GM12865 (cell line): ENCODE data around the gene FRAS1.
"Not testable (repeated sequence)": the region's sequence is repeated elsewhere in the genome, so short reads cannot be mapped to it uniquely, and the experiment has no call there.

Experiments
- DNase-seq: peaks from one replicate; pipeline ENCODE4 v3.0.0; 2010; ENCODE audit warnings: low read depth
- H3K4me3 ChIP-seq: 2 replicates; pipeline ENCODE4 v1.5.1; 2011; ENCODE audit warnings: mild to moderate bottlenecking, low read depth, low read length, control low read depth
- CTCF ChIP-seq: IDR thresholded peaks from 2 replicates; pipeline ENCODE4 v1.5.1; 2011; ENCODE audit warnings: low read length, control low read depth, low read depth, inconsistent platforms; ENCODE audit not compliant: insufficient read depth; ENCODE audit errors: missing control alignments

Gene FRAS1

GRCh38 chr4:78323439-78323838, 266.3 kb downstream of the FRAS1 start:
- H3K4me3 ChIP-seq, result no peak overlapping the region
- no peak for DNase-seq
- TF ChIP-seq CTCF, result no peak

DNA sequence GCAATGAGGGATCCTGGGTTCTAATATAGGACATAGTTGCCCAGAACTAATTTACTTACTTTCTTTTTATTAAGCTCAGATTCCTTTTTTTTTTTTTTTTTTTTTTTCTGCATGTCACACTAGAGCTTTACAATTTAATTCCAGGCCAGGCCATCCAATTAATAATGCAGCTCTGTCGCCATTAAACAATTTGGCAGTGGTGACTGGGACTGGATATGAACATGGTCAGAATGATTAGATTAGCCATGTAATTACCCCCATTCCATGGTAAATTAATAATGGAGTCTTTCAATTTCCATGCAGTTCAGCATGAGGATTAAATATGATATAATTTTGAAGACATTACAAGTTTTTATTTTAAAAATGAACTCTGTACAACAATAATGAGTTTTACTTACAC, 267.5 kb downstream of the FRAS1 start:
- no peak for TF ChIP-seq CTCF
- no peak overlapping the region for H3K4me3 ChIP-seq

GRCh38 chr4:78325271-78326157, 268.4 kb downstream of the FRAS1 start:
- no peak for DNase-seq
- TF ChIP-seq CTCF, result no peak
- no peak overlapping the region for H3K4me3 ChIP-seq

More for the DNA sequence above, 267.5 kb downstream of the FRAS1 start:
- no peak for DNase-seq

- H3K4me3 ChIP-seq, DNase-seq: not testable (repeated sequence)
Observed at GRCh38 chr4:78328591-78328990, 271.5 kb downstream of the FRAS1 start.

DNA sequence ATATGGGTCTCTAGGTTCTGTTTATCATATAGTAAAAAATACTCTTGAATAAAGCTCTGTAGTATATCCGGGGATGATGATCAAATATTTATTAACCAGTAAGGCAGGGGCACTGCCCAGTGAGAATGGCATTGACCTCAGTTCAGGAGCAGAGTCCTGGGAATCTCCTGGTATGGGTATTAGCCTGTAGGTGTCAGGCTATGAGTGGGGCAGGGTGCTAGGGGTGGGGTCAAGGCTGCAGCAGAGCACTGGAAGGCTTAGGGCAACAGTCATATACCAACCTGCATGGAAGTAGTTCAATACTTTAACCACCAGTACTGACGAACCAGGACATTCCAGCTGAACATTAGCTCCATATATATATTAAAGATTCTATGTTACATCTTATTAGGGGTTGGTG, 274.1 kb downstream of the FRAS1 start:
- H3K4me3 ChIP-seq, result no peak overlapping the region
- no peak for DNase-seq
- no peak for TF ChIP-seq CTCF

GRCh38 chr4:78331965-78332364, 274.8 kb downstream of the FRAS1 start:
- no peak for TF ChIP-seq CTCF
- H3K4me3 ChIP-seq, result no peak overlapping the region
- DNase-seq, result no peak

- TF ChIP-seq CTCF, result no peak
- DNase-seq, result no peak
Observed at GRCh38 chr4:78332976-78333375, 275.9 kb downstream of the FRAS1 start.

More at GRCh38 chr4:78332976-78333375, 275.9 kb downstream of the FRAS1 start:
- no peak overlapping the region for H3K4me3 ChIP-seq
